Limb (tissue), 2 donors: ENCODE measurements around the gene INHBB.

Source experiments
- DNase-seq, 2 donors: peaks; one replicate each; pipeline ENCODE4 v3.0.0-alpha.2; 2016; ENCODE audit errors: extremely low spot score in 2 of 2

Gene INHBB

GRCh38 chr2:120354935-120355779 lies 9.2 kb downstream of the INHBB start:
- no peak for DNase-seq

GRCh38 chr2:120355780-120356266 lies 9.9 kb downstream of the INHBB start:
- DNase-seq, result no peak

GRCh38 chr2:120357768-120358167 lies 11.8 kb downstream of the INHBB start:
- DNase-seq, result no peak

- DNase-seq, result no peak
These were observed 13.0 kb downstream of the INHBB start for GRCh38 chr2:120358734-120359465.

- DNase-seq, result no peak
These were observed 14.4 kb downstream of the INHBB start for GRCh38 chr2:120360307-120360855.

- DNase-seq, result no peak
These were observed 17.0 kb downstream of the INHBB start for GRCh38 chr2:120362926-120363325.

- no peak for DNase-seq
These were observed 19.4 kb downstream of the INHBB start for GRCh38 chr2:120365236-120365793.

- DNase-seq, result no peak
These were observed 20.8 kb downstream of the INHBB start for GRCh38 chr2:120366698-120367097.

- no peak for DNase-seq
These were observed 21.3 kb downstream of the INHBB start for GRCh38 chr2:120367221-120367620.

GRCh38 chr2:120367649-120368048 lies 21.7 kb downstream of the INHBB start:
- no peak for DNase-seq

GRCh38 chr2:120368086-120368485 lies 22.1 kb downstream of the INHBB start:
- DNase-seq, result no peak

GRCh38 chr2:120369250-120369649 lies 23.3 kb downstream of the INHBB start:
- DNase-seq, result no peak

- DNase-seq, result no peak
These were observed 26.2 kb downstream of the INHBB start for GRCh38 chr2:120371969-120372625.

- DNase-seq, result no peak
These were observed 26.9 kb downstream of the INHBB start for GRCh38 chr2:120372816-120373215.

GRCh38 chr2:120373424-120373823 lies 27.5 kb downstream of the INHBB start:
- DNase-seq, result no peak

- DNase-seq, result no peak
These were observed 28.9 kb downstream of the INHBB start for GRCh38 chr2:120374821-120375220.

- DNase-seq, result no peak
These were observed 29.5 kb downstream of the INHBB start for GRCh38 chr2:120375251-120376020.

- DNase-seq, result no peak
These were observed 30.2 kb downstream of the INHBB start for GRCh38 chr2:120376101-120376500.

- DNase-seq, result no peak
These were observed 31.0 kb downstream of the INHBB start for GRCh38 chr2:120376679-120377640.
